ENCODE results near the gene THRSP. TPM values are rescaled to one million over a fixed set of nuclear protein-coding genes. Genes with fewer than 3 reads are reported as not detected.

THRSP gene
- polyA plus RNA-seq, 1 donor (not counting 4 experiments of a cell fraction or from before 2014, with no cell fraction given), result not detected

GRCh38 chr11:78078218-78079167 lies 14.8 kb downstream of the THRSP start:
- no peaks in the 10 kb centered on the region for H3K27me3 ChIP-seq (ENCODE audit: control insufficient read depth, extremely low read depth, insufficient read depth, low read length)
- dilution Hi-C loops (cut with MboI; ENCODE audit: extremely low pct_ligation_motif_present, low sequenced_read_pairs), result no loop called here

GRCh38 chr11:78079232-78080083 lies 15.8 kb downstream of the THRSP start, which contains the start of gene NDUFC2:
Gene NDUFC2 (minus strand): TSS chr11:78079862. CDS start chr11:78079744, 118 bp downstream.
- Histone ChIP-seq H3K9me3 (ENCODE audit: control insufficient read depth, low read depth, low read length) (no peaks in the 10 kb centered on the region), H3K9ac (ENCODE audit: control insufficient read depth, extremely low read depth, insufficient read depth, low read length) (peak within 1 kb of the TSS; percentile 88), H3K27me3 (ENCODE audit: control insufficient read depth, extremely low read depth, insufficient read depth, low read length) (no peaks in the 10 kb centered on the region), H2AFZ (ENCODE audit: control insufficient read depth, low read length) (peak within 1 kb of the TSS; percentile 100), H4K20me1 (ENCODE audit: control insufficient read depth, extremely low read depth, insufficient read depth, low read length) (peaks cover 5% of the 10 kb centered on the region), H3K4me3 (ENCODE audit: control insufficient read depth in 2 of 3, extremely low read depth in 1 of 3, insufficient read depth in 2 of 3, low read depth in 1 of 3, low read length in 3 of 3) (peak within 1 kb of the TSS; percentile 61 to 95 (median 93)), H3K27ac (ENCODE audit: control insufficient read depth, insufficient read depth, low read length) (peak within 1 kb of the TSS; percentile 87), H3K4me1 (ENCODE audit: control insufficient read depth, extremely low read depth, insufficient read depth, low read length) (peaks cover 14% of the 10 kb centered on the region), H3K9me1 (ENCODE audit: control insufficient read depth, extremely low read depth, insufficient read depth, low read length) (peaks cover 7% of the 10 kb centered on the region), H3K79me2 (ENCODE audit: control insufficient read depth, insufficient read depth, low read length) (peaks cover 51% of the 10 kb centered on the region), H3K36me3 (ENCODE audit: control insufficient read depth in 2 of 2, extremely low read depth in 1 of 2, insufficient read depth in 2 of 2, low read length in 2 of 2) (peaks cover 2 to 5% of the 10 kb centered on the region in 2 experiments), H3K4me2 (ENCODE audit: control insufficient read depth, extremely low read depth, insufficient read depth, low read depth, low read length) (peak within 1 kb of the TSS; percentile 94)
- no peak for FAIRE-seq
- DNase-seq (ENCODE audit: low read depth, low spot score), result peak; percentile 25
- TF ChIP-seq EZH2 (IDR thresholded peaks at IDR 0.05; ENCODE audit: low read length) (no peak), CTCF (optimal IDR thresholded peaks at IDR 0.05 in 1 of 3, IDR thresholded peaks at IDR 0.05 in 1 of 3, conservative IDR thresholded peaks at IDR 0.05 in 1 of 3; ENCODE audit: extremely low read depth in 1 of 3, insufficient read depth in 2 of 3, low read length in 3 of 3) (no peak)
- dilution Hi-C loops (cut with MboI; ENCODE audit: extremely low pct_ligation_motif_present, low sequenced_read_pairs), result no loop called here

More at GRCh38 chr11:78078218-78079167, 14.8 kb downstream of the THRSP start:
- FAIRE-seq (no peak), DNase-seq (ENCODE audit: low read depth, low spot score) (no peak)
- Histone ChIP-seq H3K9ac (ENCODE audit: control insufficient read depth, extremely low read depth, insufficient read depth, low read length) (peak overlapping the region; percentile 88), H3K27ac (ENCODE audit: control insufficient read depth, insufficient read depth, low read length) (peak overlapping the region; percentile 87), H4K20me1 (ENCODE audit: control insufficient read depth, extremely low read depth, insufficient read depth, low read length) (peaks cover 5% of the 10 kb centered on the region), H3K4me2 (ENCODE audit: control insufficient read depth, extremely low read depth, insufficient read depth, low read depth, low read length) (peak overlapping the region; percentile 82), H3K4me1 (ENCODE audit: control insufficient read depth, extremely low read depth, insufficient read depth, low read length) (peaks cover 14% of the 10 kb centered on the region), H3K36me3 (ENCODE audit: control insufficient read depth in 2 of 2, extremely low read depth in 1 of 2, insufficient read depth in 2 of 2, low read length in 2 of 2) (peaks cover 2 to 5% of the 10 kb centered on the region in 2 experiments), H3K9me3 (ENCODE audit: control insufficient read depth, low read depth, low read length) (no peaks in the 10 kb centered on the region), H3K79me2 (ENCODE audit: control insufficient read depth, insufficient read depth, low read length) (peaks cover 59% of the 10 kb centered on the region), H2AFZ (ENCODE audit: control insufficient read depth, low read length) (no peak overlapping the region), H3K4me3 (ENCODE audit: control insufficient read depth in 2 of 3, extremely low read depth in 1 of 3, insufficient read depth in 2 of 3, low read depth in 1 of 3, low read length in 3 of 3) (peak overlapping the region; percentile 61 to 95 (median 93)), H3K9me1 (ENCODE audit: control insufficient read depth, extremely low read depth, insufficient read depth, low read length) (peaks cover 7% of the 10 kb centered on the region)
- no peak for TF ChIP-seq CTCF (optimal IDR thresholded peaks at IDR 0.05 in 1 of 3, IDR thresholded peaks at IDR 0.05 in 1 of 3, conservative IDR thresholded peaks at IDR 0.05 in 1 of 3; ENCODE audit: extremely low read depth in 1 of 3, insufficient read depth in 2 of 3, low read length in 3 of 3)
- TF ChIP-seq EZH2 (IDR thresholded peaks at IDR 0.05; ENCODE audit: low read length), result no peak
